Measurements from ENCODE around the gene ATRNL1.

DNA sequence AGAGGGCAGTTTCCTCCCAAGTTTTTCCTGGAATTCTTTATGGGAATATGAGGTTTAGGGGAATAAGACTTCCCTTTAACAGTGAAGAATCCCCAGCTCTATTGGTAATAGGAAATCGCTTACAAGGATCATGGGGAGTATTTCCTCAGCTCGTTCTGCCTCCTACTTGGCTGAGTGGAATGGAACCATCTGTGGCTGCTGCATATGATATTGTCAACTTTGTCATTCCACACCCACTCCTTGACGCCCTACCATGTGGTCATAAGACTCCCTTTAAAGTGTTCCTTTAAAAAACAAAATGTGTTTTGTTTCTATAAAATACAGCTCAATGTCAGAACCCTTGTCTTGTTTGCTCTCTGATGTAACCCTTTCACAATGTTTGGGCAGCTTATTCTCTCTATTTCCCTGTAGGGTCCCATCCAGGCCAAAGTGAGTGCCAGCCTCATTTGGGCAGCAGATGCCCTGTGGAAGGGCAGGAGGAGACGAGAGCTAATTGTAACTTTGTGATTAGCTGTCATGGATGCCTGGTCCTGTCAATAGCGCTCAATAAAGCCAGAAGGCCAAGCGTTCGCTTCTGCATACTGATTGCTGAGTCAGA lies 33.8 kb upstream of the ATRNL1 start:
- TF ChIP-seq, protein P1, sequence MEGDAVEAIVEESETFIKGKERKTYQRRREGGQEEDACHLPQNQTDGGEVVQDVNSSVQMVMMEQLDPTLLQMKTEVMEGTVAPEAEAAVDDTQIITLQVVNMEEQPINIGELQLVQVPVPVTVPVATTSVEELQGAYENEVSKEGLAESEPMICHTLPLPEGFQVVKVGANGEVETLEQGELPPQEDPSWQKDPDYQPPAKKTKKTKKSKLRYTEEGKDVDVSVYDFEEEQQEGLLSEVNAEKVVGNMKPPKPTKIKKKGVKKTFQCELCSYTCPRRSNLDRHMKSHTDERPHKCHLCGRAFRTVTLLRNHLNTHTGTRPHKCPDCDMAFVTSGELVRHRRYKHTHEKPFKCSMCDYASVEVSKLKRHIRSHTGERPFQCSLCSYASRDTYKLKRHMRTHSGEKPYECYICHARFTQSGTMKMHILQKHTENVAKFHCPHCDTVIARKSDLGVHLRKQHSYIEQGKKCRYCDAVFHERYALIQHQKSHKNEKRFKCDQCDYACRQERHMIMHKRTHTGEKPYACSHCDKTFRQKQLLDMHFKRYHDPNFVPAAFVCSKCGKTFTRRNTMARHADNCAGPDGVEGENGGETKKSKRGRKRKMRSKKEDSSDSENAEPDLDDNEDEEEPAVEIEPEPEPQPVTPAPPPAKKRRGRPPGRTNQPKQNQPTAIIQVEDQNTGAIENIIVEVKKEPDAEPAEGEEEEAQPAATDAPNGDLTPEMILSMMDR (IDR thresholded peaks at IDR 0.05), result no peak
- TF ChIP-seq POLR2A (IDR thresholded peaks at IDR 0.05) (no peak), POLR2AphosphoS5 (IDR thresholded peaks at IDR 0.05; ENCODE audit: insufficient read depth in 1 of 2, low read depth in 1 of 2) (no peak)
